Endothelial cell (in vitro differentiated cells): ENCODE results near the gene MEF2C. TPM values are rescaled to one million over a fixed set of nuclear protein-coding genes. Genes with fewer than 3 reads are reported as not detected.

Experiments
- DNase-seq: peaks from one replicate; pipeline ENCODE4 v3.0.0; 2021; ENCODE audit warnings: low spot score
- H3K27ac Mint-ChIP-seq: one replicate; pipeline ENCODE4 v1.8.0; 2021; ENCODE audit warnings: mixed read lengths, inconsistent platforms; ENCODE audit not compliant: unreplicated experiment
- H3K27me3 Mint-ChIP-seq: one replicate; pipeline ENCODE4 v1.8.0; 2021; ENCODE audit warnings: mild to moderate bottlenecking, moderate library complexity, mixed read lengths, inconsistent platforms; ENCODE audit not compliant: unreplicated experiment
- H3K36me3 Mint-ChIP-seq: one replicate; pipeline ENCODE4 v1.8.0; 2021; ENCODE audit warnings: mild to moderate bottlenecking, low read depth, mixed read lengths, inconsistent platforms; ENCODE audit not compliant: unreplicated experiment
- H3K4me1 Mint-ChIP-seq: one replicate; pipeline ENCODE4 v1.8.0; 2021; ENCODE audit warnings: mild to moderate bottlenecking, mixed read lengths, inconsistent platforms; ENCODE audit not compliant: unreplicated experiment
- H3K4me3 Mint-ChIP-seq: one replicate; pipeline ENCODE4 v1.8.0; 2021; ENCODE audit warnings: mild to moderate bottlenecking, mixed read lengths, inconsistent platforms; ENCODE audit not compliant: unreplicated experiment
- H3K9me3 Mint-ChIP-seq: one replicate; pipeline ENCODE4 v1.8.0; 2021; ENCODE audit warnings: mixed read lengths, inconsistent platforms; ENCODE audit not compliant: unreplicated experiment
- CTCF ChIP-seq: fragments of 200-600 bp; sonication (generic); IDR thresholded peaks from one replicate; pipeline ENCODE4 v1.5.0; 2021; ENCODE audit warnings: antibody characterized with exemption; ENCODE audit not compliant: unreplicated experiment
- total RNA-seq: library from RNA; stranded (reverse); fragmentation: NEBNext Ultra II Directional; extraction: Animal tissue kit (Norgen Biotek cat#: 25700); gene quantifications from one replicate; pipeline ENCODE4 v1.2.1, GENCODE V29; 2021; ENCODE audit not compliant: unreplicated experiment

The MEF2C gene
- total RNA-seq, 1 donor from 2014 or later: 134 TPM

GRCh38 chr5:88886252-88886651 lies 3.3 kb upstream of the MEF2C start:
- no peak for DNase-seq
- Mint-ChIP-seq H3K4me1 (peaks cover 36% of the 10 kb centered on the region), H3K36me3 (peaks cover 6% of the 10 kb centered on the region), H3K27me3 (peaks cover 11% of the 10 kb centered on the region), H3K9me3 (no peaks in the 10 kb centered on the region), H3K4me3 (no peak overlapping the region), H3K27ac (no peak overlapping the region)
- TF ChIP-seq CTCF: no peak

GRCh38 chr5:88885002-88885401 lies 2.0 kb upstream of the MEF2C start:
- no peak overlapping the region for H3K4me3 Mint-ChIP-seq
- H3K4me1 Mint-ChIP-seq: peaks cover 36% of the 10 kb centered on the region
- H3K27ac Mint-ChIP-seq: no peak overlapping the region
- no peaks in the 10 kb centered on the region for H3K9me3 Mint-ChIP-seq
- TF ChIP-seq CTCF: no peak
- DNase-seq: no peak
- peaks cover 6% of the 10 kb centered on the region for H3K36me3 Mint-ChIP-seq
- peaks cover 11% of the 10 kb centered on the region for H3K27me3 Mint-ChIP-seq

GRCh38 chr5:88884608-88884877 lies 1.6 kb upstream of the MEF2C start:
- Mint-ChIP-seq H3K27me3 (peaks cover 11% of the 10 kb centered on the region), H3K36me3 (peaks cover 6% of the 10 kb centered on the region), H3K4me3 (peak overlapping the region; percentile 99), H3K4me1 (peaks cover 35% of the 10 kb centered on the region), H3K27ac (peak overlapping the region; percentile 94), H3K9me3 (no peaks in the 10 kb centered on the region)
- no peak for TF ChIP-seq CTCF
- DNase-seq: no peak

GRCh38 chr5:88883836-88884607 lies 1.0 kb upstream of the MEF2C start:
- no peak for TF ChIP-seq CTCF
- Mint-ChIP-seq H3K4me3 (peak overlapping the region; percentile 99), H3K4me1 (peaks cover 35% of the 10 kb centered on the region), H3K36me3 (peaks cover 6% of the 10 kb centered on the region), H3K9me3 (no peaks in the 10 kb centered on the region), H3K27me3 (peaks cover 11% of the 10 kb centered on the region), H3K27ac (peak overlapping the region; percentile 94)
- DNase-seq: peak; percentile 67

DNA sequence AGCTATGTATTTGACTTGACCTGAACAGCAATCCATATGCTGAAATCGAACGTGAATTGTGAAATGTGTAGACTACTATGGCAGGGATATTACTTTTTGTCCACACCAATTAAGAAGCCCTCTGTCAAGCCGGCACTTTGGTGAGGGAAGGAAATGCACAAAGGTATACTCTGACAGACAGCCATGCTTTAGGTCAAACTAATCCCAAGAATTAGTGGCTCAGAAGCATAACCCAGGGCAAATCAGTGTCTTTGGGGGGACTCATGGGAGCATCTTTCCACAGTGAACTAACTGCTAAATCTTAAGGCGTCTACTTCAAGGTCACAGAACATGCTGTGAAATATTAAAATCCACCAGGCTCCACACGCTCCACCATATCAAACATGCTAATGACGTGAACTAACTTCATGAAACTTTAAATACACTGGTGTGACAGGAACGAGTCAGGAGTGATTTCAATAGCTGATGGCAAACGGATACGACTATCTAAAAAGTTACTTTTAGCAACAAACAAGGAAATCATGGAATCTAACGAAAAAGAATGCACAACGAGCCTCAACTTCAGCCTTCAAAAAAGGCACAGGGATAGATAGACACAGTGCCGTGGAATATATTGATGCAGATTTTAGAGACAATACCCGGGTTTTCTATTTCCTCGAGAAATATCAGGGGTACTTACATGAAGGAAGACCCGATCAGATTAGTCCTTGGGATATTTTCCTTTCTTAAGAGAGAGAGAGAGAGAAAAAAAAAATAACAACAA lies 527 bp downstream of the MEF2C start:
- peaks cover 37% of the 10 kb centered on the region for H3K4me1 Mint-ChIP-seq
- TF ChIP-seq CTCF: no peak
- H3K27me3 Mint-ChIP-seq: peaks cover 9% of the 10 kb centered on the region
- no peaks in the 10 kb centered on the region for H3K9me3 Mint-ChIP-seq
- H3K4me3 Mint-ChIP-seq: peak overlapping the region; percentile 99
- H3K27ac Mint-ChIP-seq: peak overlapping the region; percentile 94
- DNase-seq: peak; percentile 7
- peaks cover 6% of the 10 kb centered on the region for H3K36me3 Mint-ChIP-seq
